Ovary (tissue), 3 donors: ENCODE data around the gene POLDIP3.

Source experiments
- EP300 ChIP-seq: sonication (generic); formaldehyde crosslinking; IDR thresholded peaks from one replicate; pipeline ENCODE4 v1.6.1; 2017; ENCODE audit warnings: antibody characterized with exemption
- POLR2A ChIP-seq: fragments of 450-650 bp; IDR thresholded peaks from one replicate; pipeline ENCODE4 v1.6.1; 2017; ENCODE audit warnings: antibody characterized with exemption, mild to moderate bottlenecking, moderate library complexity
- TF ChIP-seq, protein P1 (sequence below), 3 donors: fragments of 450-650 bp in 2 of 3; fragments of 200-600 bp in 1 of 3; IDR thresholded peaks; one replicate each; pipeline versions ENCODE4 v1.5.1 to v1.8.0; 2016 to 2022; ENCODE audit warnings: antibody characterized with exemption in 3 of 3, mild to moderate bottlenecking in 1 of 3
- donor health status: DM: no; HTN: no; CAD: no.

DNA sequence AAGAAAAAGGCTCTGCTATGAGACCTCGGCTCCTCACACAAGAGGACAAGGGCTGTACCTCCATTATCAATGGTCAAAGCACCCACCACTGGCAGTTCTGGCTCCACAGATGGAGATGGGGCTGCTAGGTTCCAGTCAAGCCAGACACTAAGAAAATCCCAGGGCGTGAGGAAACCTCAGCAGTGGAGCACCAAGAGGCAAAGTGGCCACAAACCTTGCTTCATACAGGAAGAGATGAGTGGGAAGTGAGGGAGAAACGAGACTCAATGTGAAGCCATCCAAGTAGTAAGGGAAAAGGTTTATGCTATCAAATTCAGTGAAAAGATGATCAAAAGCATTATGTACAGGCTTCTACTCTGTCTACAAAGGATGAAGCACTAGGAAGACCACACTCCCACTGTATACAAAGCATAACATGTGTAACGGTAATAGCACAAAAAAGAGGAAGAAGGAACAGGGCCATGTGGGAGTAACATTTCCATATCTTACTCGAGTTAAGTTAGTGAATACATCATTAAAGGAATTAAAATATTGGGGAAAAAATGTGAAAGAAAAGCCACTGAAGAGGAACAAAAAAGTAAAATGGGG, 27.0 kb downstream of the POLDIP3 start:
- TF ChIP-seq, protein P1, sequence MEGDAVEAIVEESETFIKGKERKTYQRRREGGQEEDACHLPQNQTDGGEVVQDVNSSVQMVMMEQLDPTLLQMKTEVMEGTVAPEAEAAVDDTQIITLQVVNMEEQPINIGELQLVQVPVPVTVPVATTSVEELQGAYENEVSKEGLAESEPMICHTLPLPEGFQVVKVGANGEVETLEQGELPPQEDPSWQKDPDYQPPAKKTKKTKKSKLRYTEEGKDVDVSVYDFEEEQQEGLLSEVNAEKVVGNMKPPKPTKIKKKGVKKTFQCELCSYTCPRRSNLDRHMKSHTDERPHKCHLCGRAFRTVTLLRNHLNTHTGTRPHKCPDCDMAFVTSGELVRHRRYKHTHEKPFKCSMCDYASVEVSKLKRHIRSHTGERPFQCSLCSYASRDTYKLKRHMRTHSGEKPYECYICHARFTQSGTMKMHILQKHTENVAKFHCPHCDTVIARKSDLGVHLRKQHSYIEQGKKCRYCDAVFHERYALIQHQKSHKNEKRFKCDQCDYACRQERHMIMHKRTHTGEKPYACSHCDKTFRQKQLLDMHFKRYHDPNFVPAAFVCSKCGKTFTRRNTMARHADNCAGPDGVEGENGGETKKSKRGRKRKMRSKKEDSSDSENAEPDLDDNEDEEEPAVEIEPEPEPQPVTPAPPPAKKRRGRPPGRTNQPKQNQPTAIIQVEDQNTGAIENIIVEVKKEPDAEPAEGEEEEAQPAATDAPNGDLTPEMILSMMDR (IDR thresholded peaks at IDR 0.05): no peak
- TF ChIP-seq POLR2A (no peak), EP300 (no peak)
